Stimulated activated CD4-positive, alpha-beta T cell treated with anti-CD3 and anti-CD28 coated beads, TNF-alpha, amount 100 ng/mL, for 4 hours (primary cell): ENCODE data around the gene DHTKD1.

Source experiments
- DNase-seq, 3 experiments: peaks; one replicate each; pipeline ENCODE4 v3.0.0-alpha.2; 2020; ENCODE audit warnings: low read depth in 3 of 3

The DHTKD1 gene, protein sequence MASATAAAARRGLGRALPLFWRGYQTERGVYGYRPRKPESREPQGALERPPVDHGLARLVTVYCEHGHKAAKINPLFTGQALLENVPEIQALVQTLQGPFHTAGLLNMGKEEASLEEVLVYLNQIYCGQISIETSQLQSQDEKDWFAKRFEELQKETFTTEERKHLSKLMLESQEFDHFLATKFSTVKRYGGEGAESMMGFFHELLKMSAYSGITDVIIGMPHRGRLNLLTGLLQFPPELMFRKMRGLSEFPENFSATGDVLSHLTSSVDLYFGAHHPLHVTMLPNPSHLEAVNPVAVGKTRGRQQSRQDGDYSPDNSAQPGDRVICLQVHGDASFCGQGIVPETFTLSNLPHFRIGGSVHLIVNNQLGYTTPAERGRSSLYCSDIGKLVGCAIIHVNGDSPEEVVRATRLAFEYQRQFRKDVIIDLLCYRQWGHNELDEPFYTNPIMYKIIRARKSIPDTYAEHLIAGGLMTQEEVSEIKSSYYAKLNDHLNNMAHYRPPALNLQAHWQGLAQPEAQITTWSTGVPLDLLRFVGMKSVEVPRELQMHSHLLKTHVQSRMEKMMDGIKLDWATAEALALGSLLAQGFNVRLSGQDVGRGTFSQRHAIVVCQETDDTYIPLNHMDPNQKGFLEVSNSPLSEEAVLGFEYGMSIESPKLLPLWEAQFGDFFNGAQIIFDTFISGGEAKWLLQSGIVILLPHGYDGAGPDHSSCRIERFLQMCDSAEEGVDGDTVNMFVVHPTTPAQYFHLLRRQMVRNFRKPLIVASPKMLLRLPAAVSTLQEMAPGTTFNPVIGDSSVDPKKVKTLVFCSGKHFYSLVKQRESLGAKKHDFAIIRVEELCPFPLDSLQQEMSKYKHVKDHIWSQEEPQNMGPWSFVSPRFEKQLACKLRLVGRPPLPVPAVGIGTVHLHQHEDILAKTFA

DNA sequence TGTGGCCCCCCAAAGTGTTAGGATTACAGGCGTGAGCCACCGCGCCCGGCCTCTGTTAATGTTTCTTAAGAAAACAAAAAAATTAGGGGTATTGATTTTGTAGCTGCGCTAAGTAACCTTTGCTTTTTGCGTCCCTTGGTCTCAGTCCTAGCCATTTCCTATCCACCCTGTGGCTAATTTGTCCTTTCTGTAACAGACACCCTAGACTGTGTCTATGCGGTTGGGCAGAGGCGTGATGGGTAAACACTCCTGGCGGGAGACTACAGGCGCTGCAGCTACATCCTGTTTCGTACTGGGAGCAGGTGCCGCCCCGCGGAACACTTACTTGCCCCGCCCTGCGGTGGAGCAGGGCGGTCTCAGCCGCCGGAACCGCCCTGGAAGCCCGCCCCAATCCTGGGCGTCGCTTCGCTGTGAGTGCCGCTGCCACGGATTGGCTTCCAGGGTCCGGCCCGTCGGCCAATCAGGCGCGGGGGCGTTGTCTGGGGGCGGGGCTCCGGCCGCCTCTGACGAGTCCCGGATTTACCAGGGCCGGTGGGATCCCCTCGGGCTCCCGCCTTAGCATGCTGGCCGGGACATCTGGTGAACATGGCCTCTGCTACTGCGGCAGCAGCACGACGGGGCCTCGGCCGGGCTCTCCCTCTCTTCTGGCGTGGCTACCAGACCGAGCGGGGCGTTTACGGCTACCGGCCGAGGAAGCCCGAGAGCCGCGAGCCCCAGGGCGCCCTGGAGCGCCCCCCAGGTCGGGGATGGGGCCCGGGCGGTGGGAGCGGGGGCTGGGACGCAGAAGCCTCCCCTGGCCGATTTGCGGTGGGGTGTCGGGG is at the start of gene DHTKD1:
Gene DHTKD1 (plus strand): TSS at position 506 of the 821 bp plus-strand sequence. CDS start 80 bp downstream, at position 586.
- peak; percentile 96 to 99 (median 98) for DNase-seq

- no peak for DNase-seq
Observed at GRCh38 chr10:12019283-12019971, 49.3 kb upstream of the DHTKD1 start.

DNA sequence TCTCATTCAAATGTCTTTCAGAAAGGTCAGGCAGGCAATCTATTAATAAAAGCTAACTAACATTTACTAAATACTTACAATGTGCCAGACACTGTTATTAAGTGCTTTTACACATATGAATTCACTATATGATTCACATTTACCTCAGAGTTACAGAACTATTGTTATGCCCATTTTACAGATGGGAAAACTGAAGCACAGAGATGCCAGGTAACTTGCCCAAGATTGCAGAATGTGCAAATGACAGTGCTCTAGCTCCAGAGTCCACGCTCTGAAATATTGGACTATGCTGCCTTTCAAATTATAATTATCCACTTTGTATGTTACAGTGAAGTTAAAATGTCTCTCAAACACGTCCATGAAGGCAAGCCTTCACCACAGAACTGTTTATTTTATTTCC is 48.2 kb upstream of the DHTKD1 start:
- DNase-seq = no peak

- no peak for DNase-seq
Observed at GRCh38 chr10:12022580-12023257, 46.0 kb upstream of the DHTKD1 start.

- no peak for DNase-seq
Observed at GRCh38 chr10:12025591-12025990, 43.2 kb upstream of the DHTKD1 start.

- DNase-seq = no peak
Observed at GRCh38 chr10:12027539-12027938, 41.2 kb upstream of the DHTKD1 start.

DNA sequence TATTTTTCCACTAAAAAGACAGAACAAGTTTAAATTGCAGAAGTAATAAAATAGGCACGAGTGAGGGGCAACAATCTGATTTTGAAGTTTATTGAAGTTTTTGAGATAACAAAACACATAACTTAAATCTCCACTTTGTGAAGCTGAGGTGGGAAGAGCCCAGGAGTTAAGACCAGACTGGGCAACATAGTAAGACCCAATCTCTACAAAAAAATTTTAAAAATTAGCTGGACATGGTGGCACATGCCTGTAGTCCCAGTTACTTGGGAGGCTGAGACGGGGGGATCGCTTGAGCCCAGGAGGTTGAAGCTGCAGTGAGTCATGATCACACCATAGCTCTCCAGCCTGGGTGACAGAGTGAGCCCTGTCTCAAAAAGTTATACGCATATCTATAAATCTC is 37.4 kb upstream of the DHTKD1 start:
- DNase-seq = no peak

- DNase-seq = no peak
Observed at GRCh38 chr10:12036073-12036655, 32.6 kb upstream of the DHTKD1 start.

GRCh38 chr10:12041766-12042408 is 26.9 kb upstream of the DHTKD1 start:
- DNase-seq = peak in 2 of 3 experiments; percentile 1 to 9

GRCh38 chr10:12042409-12042796 is 26.4 kb upstream of the DHTKD1 start:
- DNase-seq = peak; percentile 39 to 54 (median 47)

DNA sequence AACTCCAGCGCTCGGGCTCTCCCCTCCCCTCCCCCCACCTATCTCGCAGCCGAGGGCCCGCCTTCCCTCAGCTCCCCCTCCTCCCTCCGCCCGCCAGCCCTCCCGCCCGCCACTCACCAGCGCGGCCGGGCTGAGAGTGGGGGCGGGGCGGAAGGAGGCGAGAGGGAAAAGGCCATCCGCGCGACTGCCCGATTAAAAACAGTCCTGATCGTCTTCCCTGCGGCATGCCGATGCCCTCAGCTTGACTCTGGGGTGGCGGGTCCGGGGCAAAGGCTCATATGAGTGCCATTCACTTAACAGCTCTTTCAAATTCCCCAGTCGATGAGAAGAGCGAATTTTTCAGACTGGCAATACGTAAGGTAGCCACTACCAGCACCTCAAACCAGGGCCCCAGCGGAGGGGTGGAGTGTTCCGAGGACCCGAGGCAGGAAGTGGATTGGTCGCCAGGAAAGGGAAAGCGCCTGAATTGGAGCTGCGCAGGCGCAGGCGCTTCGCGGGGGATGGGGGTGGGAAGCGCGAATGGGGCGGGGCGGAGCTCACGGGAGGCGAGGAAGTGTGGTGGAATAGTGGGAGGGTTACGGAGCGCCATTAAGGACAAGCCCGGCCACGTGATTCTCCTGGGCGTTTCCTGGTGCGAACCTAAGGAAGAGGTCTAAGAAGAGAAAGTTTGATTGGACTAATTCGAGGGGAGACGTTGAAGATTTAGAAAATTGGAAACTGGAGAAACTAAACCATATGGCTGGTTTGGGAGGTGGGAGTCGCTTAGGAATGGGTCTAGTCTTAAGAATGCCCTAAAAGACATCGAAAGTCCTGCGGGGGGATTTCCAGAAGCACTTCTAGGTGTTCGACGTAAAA is 25.7 kb upstream of the DHTKD1 start, which contains the start of gene UPF2:
Gene UPF2 (minus strand): TSS at position 13 of the 855 bp plus-strand sequence. CDS start 7,386 bp downstream, outside the sequence.
- peak; percentile 96 to 97 (median 96) for DNase-seq

DNA sequence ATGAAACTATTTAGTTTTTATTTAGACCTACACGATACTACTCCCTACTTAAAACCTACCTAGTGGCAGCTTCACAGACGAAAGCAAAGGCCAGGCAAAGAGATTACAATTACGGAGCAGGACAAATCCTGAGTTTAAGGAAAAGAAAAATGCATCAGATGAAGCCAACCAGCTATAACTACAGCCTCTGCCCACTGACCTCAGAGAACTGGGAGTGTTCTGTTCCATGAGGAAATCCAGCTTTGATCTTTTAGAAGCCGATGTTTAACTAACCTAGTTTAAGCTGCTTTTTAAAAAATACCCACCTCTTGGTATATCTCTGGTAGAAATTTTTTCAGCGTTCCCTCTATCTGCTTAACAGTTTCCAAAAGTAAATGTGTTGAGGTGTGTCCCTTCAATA is 23.2 kb upstream of the DHTKD1 start:
- DNase-seq = no peak

DNA sequence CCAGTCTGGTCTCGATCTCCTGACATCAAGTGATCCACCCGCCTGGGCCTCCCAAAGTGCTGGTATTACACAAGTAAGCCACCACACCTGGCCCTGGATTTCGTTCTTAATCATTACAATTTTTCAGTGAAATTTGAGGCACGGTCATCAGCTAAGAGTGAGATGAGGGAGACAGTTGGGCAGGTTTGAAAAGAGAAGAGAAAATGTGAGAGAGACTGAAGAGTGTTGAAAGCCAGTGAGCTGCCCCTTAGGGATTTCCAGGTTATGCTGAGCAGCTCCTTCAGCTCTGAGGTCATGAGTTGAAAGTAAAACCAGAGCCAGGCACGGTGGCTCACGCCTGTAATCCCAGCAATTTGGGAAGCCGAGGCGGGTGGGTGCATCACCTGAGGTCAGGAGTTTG is 20.2 kb upstream of the DHTKD1 start:
- no peak for DNase-seq

DNA sequence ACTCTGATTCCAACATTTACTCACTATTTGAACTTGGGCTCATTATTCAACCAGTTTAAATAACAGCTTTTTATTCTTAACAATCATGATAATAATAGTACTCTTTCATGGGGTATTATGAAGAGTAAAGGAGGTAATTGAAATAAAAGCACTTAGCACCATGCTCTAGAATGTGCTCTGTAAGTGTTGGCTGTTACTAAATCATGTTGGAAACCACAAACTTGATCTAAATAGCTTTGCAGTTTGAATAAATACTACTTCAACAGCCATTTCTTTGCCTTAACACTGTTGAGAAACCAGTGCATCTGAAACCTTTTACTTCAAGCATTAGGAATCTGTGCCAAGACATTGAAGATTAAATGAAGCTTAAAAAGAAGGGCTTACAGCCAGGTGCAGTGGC is 18.2 kb upstream of the DHTKD1 start:
- no peak for DNase-seq

- no peak for DNase-seq
Observed at GRCh38 chr10:12051241-12051640, 17.5 kb upstream of the DHTKD1 start.

DNA sequence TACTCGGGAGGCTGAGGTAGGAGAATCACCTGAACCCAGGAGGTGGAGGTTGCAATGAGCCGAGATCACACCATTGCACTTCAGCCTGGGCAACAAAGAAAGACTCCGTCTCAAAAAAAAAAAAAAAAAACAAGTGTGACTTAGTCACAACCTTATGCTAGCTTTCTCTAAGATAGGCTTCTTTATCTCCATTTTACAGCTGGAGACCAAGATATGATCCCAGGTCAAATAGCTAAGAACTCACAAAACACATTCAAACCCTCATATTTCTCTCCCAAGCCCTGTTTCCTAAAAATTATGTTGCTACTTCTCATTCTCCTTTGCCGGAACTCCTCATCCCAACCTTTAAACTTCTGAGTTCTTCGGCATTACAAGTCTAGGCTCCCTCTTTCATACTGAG is 13.0 kb upstream of the DHTKD1 start:
- no peak for DNase-seq

- DNase-seq = no peak
Observed at GRCh38 chr10:12056748-12057147, 12.0 kb upstream of the DHTKD1 start.

DNA sequence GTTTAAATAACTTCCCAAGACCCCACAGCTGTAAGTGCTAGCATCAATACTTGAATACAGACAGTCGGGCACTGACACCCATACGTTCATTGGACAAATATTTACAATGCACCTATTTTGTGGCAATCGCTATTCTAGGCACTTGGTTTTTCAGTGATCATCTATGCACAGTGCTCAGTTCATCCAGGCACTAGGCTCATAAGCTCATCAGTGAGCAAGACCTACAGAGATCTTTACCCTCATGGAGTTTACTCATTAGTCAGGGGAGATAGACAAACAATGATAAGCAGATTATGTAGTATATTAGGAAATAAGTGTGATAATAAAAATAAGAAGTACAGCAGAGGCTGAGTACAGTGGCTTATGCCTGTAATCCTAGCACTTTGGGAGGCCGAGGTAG is 7.6 kb upstream of the DHTKD1 start:
- no peak for DNase-seq
